ENCODE measurements around the gene SRXN1. TPM values are rescaled to one million over a fixed set of nuclear protein-coding genes. Genes with fewer than 3 reads are reported as not detected.

SRXN1 gene
- total and polyA plus RNA-seq, 8 donors: 6.4 to 40.1 (median 23.5) TPM

DNA sequence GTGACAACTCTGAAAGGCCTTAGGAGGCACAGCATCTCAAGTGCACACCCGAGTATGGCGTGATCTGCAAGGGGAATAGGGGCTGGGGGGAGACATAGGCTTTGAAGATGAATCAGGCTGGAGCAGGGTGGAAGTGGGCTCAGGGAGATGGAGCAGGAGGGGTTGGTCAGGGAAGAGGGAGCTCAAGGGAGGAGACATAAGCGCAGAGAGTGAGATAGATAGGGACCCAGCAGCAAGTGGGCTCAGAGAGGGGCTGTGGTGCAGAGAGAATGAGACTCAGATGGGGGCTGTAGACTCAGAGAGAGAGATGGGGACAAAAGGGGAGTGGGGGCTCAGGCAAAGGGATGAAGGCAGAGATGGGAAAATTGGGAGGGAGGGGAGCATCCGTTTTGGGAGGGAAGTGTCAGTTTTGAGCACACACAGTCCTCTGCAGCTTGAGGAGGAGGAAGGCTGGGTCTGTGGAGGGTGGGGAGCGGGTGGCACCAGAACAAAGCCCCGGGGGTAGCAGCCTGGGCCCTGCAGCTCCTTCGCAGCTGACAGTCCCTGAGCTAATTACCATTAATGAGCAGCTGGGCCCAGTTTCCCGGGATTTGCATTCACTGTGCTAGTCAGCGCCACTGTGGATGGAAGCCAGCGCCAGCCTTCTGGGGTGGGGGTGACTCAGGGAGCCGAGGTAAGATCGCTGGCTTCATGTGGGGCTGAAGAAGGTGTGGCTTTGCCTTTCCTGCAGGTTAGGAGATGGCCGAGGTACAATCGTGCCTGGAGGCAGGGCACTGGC is 18.7 kb downstream of the SRXN1 start:
- intact Hi-C loops (cut with DNase I; ENCODE audit: low total_unique reads): no loop called here
- Histone ChIP-seq H3K9me3 (no peaks in the 10 kb centered on the region), H3K36me3 (no peaks in the 10 kb centered on the region), H3K4me1 (no peaks in the 10 kb centered on the region), H3K27ac (no peak overlapping the region), H3K27me3 (peaks cover 0 to 39% (median 10%) of the 10 kb centered on the region in 3 donors), H3K4me3 (no peak overlapping the region)
- 38 to 56% (median 50%) methylated on average over 12 to 14 of the region's 14 CpGs for WGBS, 5 donors
- TF ChIP-seq POLR2AphosphoS5 (IDR thresholded peaks at IDR 0.05) (no peak), EP300 (IDR thresholded peaks at IDR 0.05) (no peak), POLR2A (IDR thresholded peaks at IDR 0.05) (no peak)
- TF ChIP-seq, protein P1, sequence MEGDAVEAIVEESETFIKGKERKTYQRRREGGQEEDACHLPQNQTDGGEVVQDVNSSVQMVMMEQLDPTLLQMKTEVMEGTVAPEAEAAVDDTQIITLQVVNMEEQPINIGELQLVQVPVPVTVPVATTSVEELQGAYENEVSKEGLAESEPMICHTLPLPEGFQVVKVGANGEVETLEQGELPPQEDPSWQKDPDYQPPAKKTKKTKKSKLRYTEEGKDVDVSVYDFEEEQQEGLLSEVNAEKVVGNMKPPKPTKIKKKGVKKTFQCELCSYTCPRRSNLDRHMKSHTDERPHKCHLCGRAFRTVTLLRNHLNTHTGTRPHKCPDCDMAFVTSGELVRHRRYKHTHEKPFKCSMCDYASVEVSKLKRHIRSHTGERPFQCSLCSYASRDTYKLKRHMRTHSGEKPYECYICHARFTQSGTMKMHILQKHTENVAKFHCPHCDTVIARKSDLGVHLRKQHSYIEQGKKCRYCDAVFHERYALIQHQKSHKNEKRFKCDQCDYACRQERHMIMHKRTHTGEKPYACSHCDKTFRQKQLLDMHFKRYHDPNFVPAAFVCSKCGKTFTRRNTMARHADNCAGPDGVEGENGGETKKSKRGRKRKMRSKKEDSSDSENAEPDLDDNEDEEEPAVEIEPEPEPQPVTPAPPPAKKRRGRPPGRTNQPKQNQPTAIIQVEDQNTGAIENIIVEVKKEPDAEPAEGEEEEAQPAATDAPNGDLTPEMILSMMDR (IDR thresholded peaks at IDR 0.05): no peak
- DNase-seq: peak in 1 of 2 donors; percentile 25

DNA sequence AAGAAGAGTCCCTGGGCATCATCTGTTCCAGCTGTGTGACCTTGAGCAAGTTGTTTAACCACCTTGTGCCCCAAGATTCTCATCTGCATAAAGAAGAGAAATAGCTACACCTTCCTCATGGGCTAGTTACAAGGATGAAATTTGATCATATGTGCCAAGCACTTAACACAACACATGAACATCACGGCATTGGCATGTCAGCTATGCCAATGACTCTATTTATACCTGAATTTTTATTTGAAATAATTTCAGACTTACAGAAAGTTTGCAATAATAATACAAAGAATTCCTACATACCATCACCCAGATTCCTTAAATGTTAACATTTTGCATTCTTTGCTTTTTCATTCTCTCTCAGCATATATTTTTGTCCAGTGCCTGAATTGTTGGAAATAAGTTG is 21.9 kb downstream of the SRXN1 start:
- Histone ChIP-seq H3K27ac (no peak overlapping the region), H3K9me3 (no peaks in the 10 kb centered on the region), H3K4me3 (no peak overlapping the region), H3K4me1 (no peaks in the 10 kb centered on the region), H3K27me3 (peaks cover 0 to 36% (median 10%) of the 10 kb centered on the region in 3 donors), H3K36me3 (no peaks in the 10 kb centered on the region)
- no peak for DNase-seq
- intact Hi-C loops (cut with DNase I; ENCODE audit: low total_unique reads): no loop called here
- TF ChIP-seq EP300 (IDR thresholded peaks at IDR 0.05): no peak
- WGBS, 5 donors: 36 to 76% (median 57%) methylated on average over 1 of the region's 1 CpG

DNA sequence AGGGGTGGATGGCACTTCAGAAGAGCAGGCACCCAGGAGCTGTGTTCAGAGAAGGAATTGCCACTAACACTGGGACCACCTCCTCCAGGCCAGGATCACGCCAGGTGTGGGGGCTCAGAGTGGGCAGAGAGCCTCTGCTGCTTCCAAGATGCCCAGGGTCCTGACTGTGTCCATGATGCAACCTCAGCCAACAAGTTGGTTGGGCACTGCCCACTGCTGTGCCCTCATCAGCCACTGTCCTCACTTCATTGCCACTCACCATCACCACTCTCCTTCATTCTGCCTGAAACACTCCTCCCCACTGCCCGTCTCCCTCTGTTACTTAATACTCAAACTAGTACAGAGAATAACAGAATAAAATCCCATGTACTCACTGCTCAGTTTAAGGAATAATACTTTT is 26.4 kb downstream of the SRXN1 start:
- DNase-seq: no peak
- Histone ChIP-seq H3K27ac (no peak overlapping the region), H3K4me1 (no peaks in the 10 kb centered on the region), H3K36me3 (no peaks in the 10 kb centered on the region), H3K4me3 (no peak overlapping the region), H3K27me3 (peaks cover 0 to 30% (median 0%) of the 10 kb centered on the region in 3 donors), H3K9me3 (no peaks in the 10 kb centered on the region)
- WGBS, 5 donors: 62 to 83% (median 75%) methylated on average over 2 of the region's 2 CpGs
- TF ChIP-seq, protein P1 (IDR thresholded peaks at IDR 0.05): no peak
- no peak for TF ChIP-seq POLR2AphosphoS5 (IDR thresholded peaks at IDR 0.05)
- no peak for TF ChIP-seq EP300 (IDR thresholded peaks at IDR 0.05)
- TF ChIP-seq POLR2A (IDR thresholded peaks at IDR 0.05): no peak
- intact Hi-C loops (cut with DNase I; ENCODE audit: low total_unique reads): no loop called here

DNA sequence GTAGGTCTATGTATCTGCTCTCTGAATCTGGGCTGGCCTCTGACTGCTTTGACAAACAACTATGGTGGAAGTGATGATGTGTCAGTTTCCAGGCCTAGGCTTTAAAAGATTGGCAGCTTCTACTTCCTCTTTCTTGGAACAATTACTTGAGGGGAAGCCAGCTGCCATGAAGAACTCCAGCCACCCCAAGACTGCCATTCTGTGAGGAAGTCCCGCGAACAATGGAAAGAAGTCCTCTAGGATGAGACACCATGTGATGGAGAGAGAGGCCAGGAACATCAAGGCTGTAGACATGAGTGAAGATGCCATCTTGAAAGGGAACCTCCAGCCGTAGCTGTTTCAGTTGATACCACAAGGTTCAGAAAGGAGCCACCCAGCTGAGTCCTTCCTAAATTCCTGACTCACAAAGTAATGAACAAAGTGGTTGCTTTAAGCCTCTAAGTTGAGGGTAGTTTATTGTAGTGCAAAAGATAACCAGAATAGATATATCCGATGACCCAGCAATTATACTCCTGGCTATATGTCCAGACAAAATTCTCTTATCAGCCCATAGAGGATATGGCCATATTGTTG is 27.6 kb downstream of the SRXN1 start:
- no peaks in the 10 kb centered on the region for H3K36me3 ChIP-seq
- intact Hi-C loops (cut with DNase I; ENCODE audit: low total_unique reads): no loop called here
- 83 to 93% (median 87%) methylated on average over 4 of the region's 4 CpGs for whole genome bisulfite sequencing, 5 donors

More for the DNA sequence above, 27.6 kb downstream of the SRXN1 start:
- H3K4me1 ChIP-seq: no peaks in the 10 kb centered on the region
- no peak overlapping the region for H3K4me3 ChIP-seq
- no peak overlapping the region for H3K27ac ChIP-seq
- H3K27me3 ChIP-seq: peaks cover 0 to 42% (median under 1%) of the 10 kb centered on the region in 3 donors
- DNase-seq: no peak
- no peak for TF ChIP-seq POLR2AphosphoS5 (IDR thresholded peaks at IDR 0.05)
- no peak for TF ChIP-seq POLR2A (IDR thresholded peaks at IDR 0.05)
- TF ChIP-seq EP300 (IDR thresholded peaks at IDR 0.05): no peak
- TF ChIP-seq, protein P1 (IDR thresholded peaks at IDR 0.05): no peak
- no peaks in the 10 kb centered on the region for H3K9me3 ChIP-seq
